Peyer's patch (tissue), 4 donors: Measurements from ENCODE around the gene UBE2QL1. TPM values are rescaled to one million over a fixed set of nuclear protein-coding genes. Genes with fewer than 3 reads are reported as not detected.
A peak's percentile ranks its signal among the peaks of the same experiment; 100 is the strongest.

Experiments used
- DNase-seq, 3 donors: peaks; one replicate each; pipeline ENCODE4 v3.0.0-alpha.2; 2017 to 2019
- H3K27ac ChIP-seq, 4 donors: fragments of 200-600 bp; sonication (generic); one replicate each; pipeline ENCODE4 v1.5.1; 2016 to 2019
- H3K27me3 ChIP-seq, 2 donors: fragments of 200-600 bp; sonication (generic); one replicate each; pipeline ENCODE4 v1.5.1; 2019
- H3K36me3 ChIP-seq, 3 donors: fragments of 200-600 bp; sonication (generic); one replicate each; pipeline ENCODE4 v1.5.1; 2016 to 2019
- H3K4me1 ChIP-seq, 4 donors: fragments of 200-600 bp; sonication (generic); one replicate each; pipeline ENCODE4 v1.5.1; 2016 to 2019
- H3K4me3 ChIP-seq, 4 donors: fragments of 200-600 bp; sonication (generic); 1 replicate in 3 of 4; 2 replicates in 1 of 4; pipeline ENCODE4 v1.5.1; 2016 to 2019; ENCODE audit warnings: mild to moderate bottlenecking in 1 of 4
- H3K9me3 ChIP-seq, 4 donors: fragments of 200-600 bp; sonication (generic); one replicate each; pipeline ENCODE4 v1.5.1; 2016 to 2019; ENCODE audit warnings: mild to moderate bottlenecking in 1 of 4
- CTCF ChIP-seq, 6 experiments: fragments of 450-650 bp in 4 of 6; fragments of 200-600 bp in 2 of 6; sonication (generic) in 1 of 6; IDR thresholded peaks; one replicate each; pipeline ENCODE4 v1.5.1; 2017 to 2019; ENCODE audit warnings: antibody characterized with exemption in 6 of 6, mild to moderate bottlenecking in 3 of 6, moderate library complexity in 1 of 6
- POLR2A ChIP-seq, 2 donors: fragments of 450-650 bp; IDR thresholded peaks; one replicate each; pipeline ENCODE4 v1.5.1; 2017; ENCODE audit warnings: antibody characterized with exemption in 2 of 2, mild to moderate bottlenecking in 2 of 2, moderate library complexity in 2 of 2
- total RNA-seq, 4 donors: library from RNA; depleted of rRNA; stranded (reverse); fragments of >200 nt; gene quantifications; one replicate each; pipeline ENCODE4 v1.1.0, GENCODE V29; 2016

The UBE2QL1 gene
- total RNA-seq, 4 donors from 2014 or later: 1.0 to 3.3 TPM; not detected in 2

- H3K27ac ChIP-seq: peak overlapping the region in 1 of 4 donors; percentile 28
- no peaks in the 10 kb centered on the region for H3K36me3 ChIP-seq
- peaks cover 0 to 4% (median 0%) of the 10 kb centered on the region in 4 donors for H3K4me1 ChIP-seq
- H3K9me3 ChIP-seq: no peaks in the 10 kb centered on the region
- H3K27me3 ChIP-seq: no peaks in the 10 kb centered on the region
- TF ChIP-seq POLR2A (IDR thresholded peaks at IDR 0.05): no peak
- no peak for TF ChIP-seq CTCF (IDR thresholded peaks at IDR 0.05)
- peak in 1 of 3 donors; percentile 53 for DNase-seq
- H3K4me3 ChIP-seq: no peak overlapping the region
These were observed 29.3 kb upstream of the UBE2QL1 start for GRCh38 chr5:6419340-6419852.

DNA sequence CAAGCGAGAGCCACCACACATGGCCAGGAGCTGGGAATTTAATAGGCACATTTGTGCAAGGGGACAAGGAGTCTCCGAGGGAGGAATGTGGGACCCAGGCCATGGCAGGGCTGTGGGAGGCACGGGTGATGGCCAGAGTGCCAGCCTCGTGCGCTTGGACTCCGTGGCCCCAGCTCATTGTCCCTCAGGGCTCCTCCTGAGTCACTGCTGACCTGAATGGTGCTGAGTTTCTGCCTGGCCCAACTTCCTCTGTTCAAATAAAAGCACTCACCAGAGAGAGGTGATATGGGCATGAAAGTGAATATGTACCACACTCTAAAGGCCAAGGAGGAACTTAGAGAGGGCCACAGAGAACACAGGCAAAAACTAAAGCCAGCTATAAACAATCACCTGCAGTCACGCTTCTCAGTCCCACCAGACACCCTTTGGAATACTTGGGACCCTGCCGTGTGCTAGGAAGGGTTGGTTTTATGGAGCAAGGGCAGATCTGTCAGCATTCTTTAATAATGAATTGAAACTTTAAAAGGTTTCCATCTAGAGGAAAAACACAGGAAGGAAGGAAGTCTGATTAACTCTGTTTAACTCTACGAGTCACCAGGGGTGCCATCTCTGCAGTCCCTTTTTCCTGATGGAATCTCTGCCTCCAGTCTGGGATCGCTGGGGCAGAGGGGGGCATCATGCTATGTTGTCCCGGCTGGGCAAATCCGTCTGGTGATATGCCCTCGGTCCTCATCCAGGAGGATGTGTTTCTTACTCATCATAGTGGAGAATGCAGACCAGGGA, 25.1 kb upstream of the UBE2QL1 start:
- no peak for TF ChIP-seq POLR2A (IDR thresholded peaks at IDR 0.05)
- no peak for TF ChIP-seq CTCF (IDR thresholded peaks at IDR 0.05)
- Histone ChIP-seq H3K27me3 (no peaks in the 10 kb centered on the region), H3K36me3 (no peaks in the 10 kb centered on the region), H3K4me1 (peaks cover 0 to 4% (median 0%) of the 10 kb centered on the region in 4 donors), H3K27ac (no peak overlapping the region), H3K4me3 (no peak overlapping the region), H3K9me3 (no peaks in the 10 kb centered on the region)
- no peak for DNase-seq

DNA sequence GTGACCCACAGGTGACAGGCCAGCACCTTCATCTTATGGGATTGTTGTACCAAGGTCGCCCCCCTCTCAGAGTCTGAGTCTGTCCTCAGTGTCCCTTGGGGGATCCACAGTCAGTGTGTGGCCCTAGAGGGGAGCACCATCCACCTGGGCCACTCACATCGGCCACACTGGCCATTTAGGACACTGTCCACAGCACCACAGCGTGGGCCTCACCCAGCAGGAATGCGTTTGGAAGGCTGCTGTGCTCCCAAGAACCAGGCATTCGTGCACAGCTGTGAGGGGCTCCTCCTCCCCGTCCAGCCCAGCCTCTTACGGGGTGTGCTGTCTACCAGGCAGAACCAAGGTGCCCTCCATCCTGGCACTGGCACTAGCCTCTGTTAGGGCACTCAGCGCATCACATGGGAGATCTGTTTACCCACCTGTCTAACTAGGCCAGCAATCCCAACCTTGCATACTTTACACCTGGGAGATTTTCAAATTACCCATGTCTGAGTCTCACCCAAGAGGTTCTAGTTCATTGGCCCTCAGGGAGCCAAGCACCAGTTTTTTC, 24.5 kb upstream of the UBE2QL1 start:
- DNase-seq: no peak
- no peak overlapping the region for H3K4me3 ChIP-seq
- H3K27me3 ChIP-seq: no peaks in the 10 kb centered on the region
- no peaks in the 10 kb centered on the region for H3K36me3 ChIP-seq
- no peak overlapping the region for H3K27ac ChIP-seq
- peaks cover 0 to 4% (median 0%) of the 10 kb centered on the region in 4 donors for H3K4me1 ChIP-seq
- no peaks in the 10 kb centered on the region for H3K9me3 ChIP-seq
- TF ChIP-seq POLR2A (IDR thresholded peaks at IDR 0.05) (no peak), CTCF (IDR thresholded peaks at IDR 0.05) (no peak)

GRCh38 chr5:6424700-6425099, 24.0 kb upstream of the UBE2QL1 start:
- Histone ChIP-seq H3K27me3 (no peaks in the 10 kb centered on the region), H3K9me3 (no peaks in the 10 kb centered on the region), H3K4me3 (no peak overlapping the region), H3K36me3 (no peaks in the 10 kb centered on the region), H3K4me1 (peaks cover 0 to 2% (median 0%) of the 10 kb centered on the region in 4 donors), H3K27ac (no peak overlapping the region)
- no peak for TF ChIP-seq POLR2A (IDR thresholded peaks at IDR 0.05)
- TF ChIP-seq CTCF (IDR thresholded peaks at IDR 0.05): no peak
- DNase-seq: no peak

DNA sequence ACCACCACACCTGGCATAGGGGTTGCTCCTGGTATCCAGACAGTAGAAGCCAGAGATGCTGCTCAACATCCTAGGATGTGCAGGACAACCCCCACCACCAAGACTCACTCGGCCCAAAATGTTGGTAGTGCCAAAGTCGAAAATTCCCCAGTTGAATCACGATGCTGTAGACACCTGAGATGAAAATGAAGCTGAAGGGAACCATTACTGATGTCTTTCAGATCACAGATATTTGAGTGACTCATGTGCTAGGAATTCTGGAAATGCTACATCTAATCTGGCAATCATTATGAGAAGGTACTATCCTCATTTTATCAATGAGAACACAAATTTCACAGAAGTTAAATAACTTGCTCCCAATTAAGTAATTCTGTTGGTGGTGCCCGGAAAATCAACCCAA, 21.0 kb upstream of the UBE2QL1 start:
- no peaks in the 10 kb centered on the region for H3K9me3 ChIP-seq
- TF ChIP-seq CTCF (IDR thresholded peaks at IDR 0.05): no peak
- no peak for TF ChIP-seq POLR2A (IDR thresholded peaks at IDR 0.05)
- no peak for DNase-seq
- no peaks in the 10 kb centered on the region for H3K27me3 ChIP-seq
- no peak overlapping the region for H3K4me3 ChIP-seq
- H3K27ac ChIP-seq: no peak overlapping the region
- H3K4me1 ChIP-seq: no peaks in the 10 kb centered on the region
- no peaks in the 10 kb centered on the region for H3K36me3 ChIP-seq
